HG02885 (cell line): ENCODE results near the gene ARHGAP32.

Experiments
- ATAC-seq: cut with Tn5 transposase; IDR thresholded peaks from one replicate; pipeline ENCODE4 v1.9.1; 2021; ENCODE audit warnings: mild to moderate bottlenecking; ENCODE audit not compliant: unreplicated experiment, poor library complexity

The ARHGAP32 gene

DNA sequence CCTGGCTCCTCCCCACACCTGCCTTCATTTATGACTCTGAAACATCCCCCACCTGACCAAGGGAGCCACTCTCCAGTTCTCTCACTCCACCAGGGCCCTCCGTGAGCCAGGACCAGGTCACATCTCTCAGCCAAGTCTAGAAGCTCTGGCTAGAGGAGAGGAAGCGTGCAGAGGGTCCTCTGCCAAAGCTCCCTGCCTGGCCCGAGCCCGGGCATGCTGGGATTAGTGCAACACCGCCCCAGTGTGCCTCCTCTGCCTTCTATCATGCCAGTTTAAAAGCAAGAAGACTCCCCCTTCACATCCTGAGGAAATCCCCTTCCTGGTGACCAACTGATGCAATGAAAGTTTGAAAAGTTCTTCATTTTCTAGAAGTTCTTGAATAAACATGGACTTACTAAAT, 272.9 kb downstream of the ARHGAP32 start:
- no peak for ATAC-seq

DNA sequence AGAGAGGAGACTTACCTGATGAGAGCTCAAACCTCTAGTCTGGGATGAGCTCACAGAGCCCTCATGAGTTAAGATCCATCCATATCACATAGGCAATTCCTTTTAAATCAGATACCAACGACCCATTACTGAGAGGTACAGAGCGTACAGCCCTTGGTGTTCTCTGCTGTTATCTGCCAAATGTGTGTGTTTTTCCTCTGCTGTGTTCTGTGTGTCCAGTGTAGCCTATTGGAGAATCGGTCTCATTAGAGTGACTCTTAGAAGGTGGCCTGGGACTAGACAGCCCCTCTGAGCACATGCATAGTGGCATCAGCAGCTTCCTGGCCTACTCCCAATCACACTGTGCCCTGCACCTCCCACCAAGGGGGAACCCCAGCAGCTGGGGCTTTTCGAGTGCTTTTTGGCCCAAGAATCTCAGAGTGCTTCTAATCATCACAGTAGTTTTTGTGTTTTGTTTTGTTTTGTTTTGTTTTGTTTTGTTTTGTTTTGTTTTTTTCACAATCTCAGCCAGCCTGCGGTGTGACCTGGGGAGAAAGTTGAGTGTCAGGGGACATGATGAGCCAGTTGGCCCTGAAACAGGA, 274.9 kb downstream of the ARHGAP32 start:
- peak; percentile 37 for ATAC-seq

DNA sequence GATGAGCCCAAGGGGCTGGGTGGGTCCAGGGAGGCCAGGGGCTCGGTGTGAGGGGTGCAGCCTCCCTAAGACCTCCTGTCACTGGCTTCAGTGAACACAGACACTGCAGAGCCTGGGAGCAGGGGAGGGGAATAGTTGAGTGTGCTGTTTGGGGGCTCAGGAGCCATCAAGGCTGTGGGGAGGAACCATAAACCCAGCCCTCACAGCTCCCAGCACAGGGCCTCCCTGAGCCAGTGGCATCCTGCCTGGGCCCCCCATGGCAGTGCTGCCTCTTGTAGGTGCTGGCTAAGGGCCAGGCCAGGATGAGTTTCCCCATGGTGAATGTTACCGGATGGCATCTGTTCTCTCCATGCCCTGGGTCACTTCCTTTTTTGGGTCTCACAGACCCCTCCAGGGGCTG, 275.4 kb downstream of the ARHGAP32 start:
- ATAC-seq, result no peak

DNA sequence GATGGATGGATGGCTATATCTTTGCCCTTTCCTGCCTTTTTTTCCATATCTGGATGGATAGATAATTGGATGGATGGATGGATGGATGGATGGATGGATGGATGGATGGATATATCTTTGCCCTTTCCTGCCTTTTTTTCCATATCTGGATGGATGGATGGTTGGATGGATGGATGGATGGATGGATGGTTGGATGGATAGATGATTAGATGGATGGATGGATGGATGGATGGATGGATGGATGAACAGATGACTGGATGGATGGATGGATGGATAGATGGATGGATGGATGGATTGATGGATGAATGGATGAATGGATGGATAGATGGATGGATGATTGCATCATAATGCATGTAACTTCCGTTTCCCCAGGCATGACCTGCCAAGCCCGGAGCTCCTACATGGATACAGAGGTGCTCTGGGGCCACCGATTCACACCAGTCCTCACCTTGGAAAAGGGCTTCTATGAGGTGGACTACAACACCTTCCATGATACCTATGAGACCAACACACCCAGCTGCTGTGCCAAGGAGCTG, 276.0 kb downstream of the ARHGAP32 start:
- ATAC-seq, result no peak

DNA sequence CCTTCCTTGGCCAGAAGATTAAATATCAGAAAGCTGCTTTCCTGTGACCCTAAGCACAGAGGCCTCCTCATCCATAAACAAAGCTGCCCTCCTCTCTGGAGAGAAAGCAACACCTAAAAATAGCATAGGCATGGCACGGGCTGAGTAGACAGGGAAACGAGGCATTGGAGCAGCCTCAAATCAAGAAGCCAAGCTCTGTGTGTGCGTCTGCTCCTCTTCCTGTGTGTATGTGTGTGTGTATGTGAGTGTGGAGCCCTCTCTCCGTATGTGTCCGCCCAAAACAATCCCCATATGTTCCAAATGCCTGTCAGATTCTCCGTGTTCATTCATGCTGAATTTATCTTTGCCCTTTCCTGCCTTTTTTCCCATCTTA, 277.0 kb downstream of the ARHGAP32 start:
- no peak for ATAC-seq
